NK-92 (cell line): Measurements from ENCODE around the gene EMB.
"Not testable (repeated sequence)": the region's sequence is repeated elsewhere in the genome, so short reads cannot be mapped to it uniquely, and the experiment has no call there.

Experiments used
- DNase-seq: peaks from one replicate; lab custom pipeline; 2025; ENCODE audit not compliant: unreplicated experiment; lab: John Stamatoyannopoulos, UW

The EMB gene, protein sequence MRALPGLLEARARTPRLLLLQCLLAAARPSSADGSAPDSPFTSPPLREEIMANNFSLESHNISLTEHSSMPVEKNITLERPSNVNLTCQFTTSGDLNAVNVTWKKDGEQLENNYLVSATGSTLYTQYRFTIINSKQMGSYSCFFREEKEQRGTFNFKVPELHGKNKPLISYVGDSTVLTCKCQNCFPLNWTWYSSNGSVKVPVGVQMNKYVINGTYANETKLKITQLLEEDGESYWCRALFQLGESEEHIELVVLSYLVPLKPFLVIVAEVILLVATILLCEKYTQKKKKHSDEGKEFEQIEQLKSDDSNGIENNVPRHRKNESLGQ

DNA sequence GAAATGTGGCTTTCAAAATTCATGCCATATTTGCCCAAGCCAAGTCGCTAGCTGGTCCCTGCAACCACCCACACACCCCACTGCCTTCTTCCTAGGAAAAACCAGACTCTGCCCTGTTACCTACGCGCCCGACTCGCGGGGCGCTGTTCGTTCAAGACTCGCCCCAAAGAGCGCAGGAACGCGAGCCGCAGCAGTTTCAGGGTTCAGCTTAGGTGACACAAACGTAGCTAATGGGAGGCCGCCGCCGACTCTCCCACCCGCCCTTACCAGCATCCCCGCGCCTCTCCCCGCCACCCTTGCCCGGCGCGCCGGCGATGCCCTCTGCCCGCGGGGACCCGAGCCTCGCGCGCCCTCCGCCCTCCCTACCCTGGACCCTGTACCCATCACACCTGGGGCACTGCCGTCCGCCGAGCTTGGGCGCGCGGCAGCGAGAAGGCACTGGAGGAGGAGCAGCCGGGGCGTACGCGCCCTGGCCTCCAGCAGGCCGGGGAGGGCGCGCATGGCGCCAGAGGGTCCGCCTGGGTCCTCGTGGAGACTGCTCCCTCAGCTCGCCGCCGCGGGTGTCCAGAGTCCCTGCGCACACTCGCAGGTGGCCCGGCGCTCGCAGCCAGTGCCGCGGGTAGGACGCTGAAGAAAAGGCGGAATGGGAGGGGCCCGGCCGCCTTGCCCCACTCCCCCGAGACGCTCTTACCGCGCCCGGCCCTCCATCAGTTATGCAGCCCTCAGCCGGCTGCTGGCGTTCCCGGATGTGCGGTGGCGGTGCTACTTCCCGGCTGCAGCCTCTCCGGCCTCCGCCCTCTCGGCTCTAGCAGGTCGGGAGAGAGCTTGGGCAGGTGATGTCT lies at the start of gene EMB:
EMB (minus strand) TSS at position 638 of the 842 bp plus-strand sequence; CDS start at position 501, 137 bp downstream.
- DNase-seq: no peak

DNA sequence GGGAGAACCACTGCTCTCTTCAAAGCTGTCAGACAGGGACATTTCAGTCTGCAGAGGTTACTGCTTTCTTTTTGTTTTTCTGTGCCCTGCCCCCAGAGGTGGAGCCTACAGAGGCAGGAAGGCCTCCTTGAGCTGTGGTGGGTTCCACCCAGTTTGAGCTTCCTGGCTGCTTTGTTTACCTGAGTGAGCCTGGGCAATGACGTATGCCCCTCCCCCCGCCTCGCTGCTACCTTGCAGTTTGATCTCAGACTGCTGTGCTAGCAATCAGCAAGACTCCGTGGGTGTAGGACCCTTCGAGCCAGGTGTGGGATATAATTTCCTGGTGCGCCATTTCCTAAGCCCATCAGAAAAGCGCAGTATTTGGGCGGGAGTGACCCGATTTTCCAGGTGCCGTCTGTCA lies 48.4 kb upstream of the EMB start:
- DNase-seq: not testable (repeated sequence)

DNA sequence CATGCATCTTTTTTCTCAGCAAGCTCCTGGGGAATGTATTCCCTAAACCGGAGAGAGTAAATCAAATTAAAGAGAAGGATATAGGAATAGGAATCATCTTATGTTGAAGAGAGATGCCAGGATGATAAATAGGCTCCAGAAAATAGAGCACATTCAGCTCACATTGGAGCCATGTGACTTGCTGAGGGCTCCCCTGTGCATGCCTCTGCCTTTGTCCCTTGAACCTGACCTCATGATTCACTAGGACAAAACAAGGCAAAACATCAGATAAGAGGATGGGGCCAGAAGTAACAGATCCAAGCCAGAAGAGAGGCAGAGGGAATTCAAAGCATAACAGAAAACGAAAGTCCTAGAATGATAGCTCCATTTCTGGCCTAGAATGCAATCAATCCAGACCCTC lies 37.7 kb upstream of the EMB start:
- DNase-seq: not testable (repeated sequence)

DNA sequence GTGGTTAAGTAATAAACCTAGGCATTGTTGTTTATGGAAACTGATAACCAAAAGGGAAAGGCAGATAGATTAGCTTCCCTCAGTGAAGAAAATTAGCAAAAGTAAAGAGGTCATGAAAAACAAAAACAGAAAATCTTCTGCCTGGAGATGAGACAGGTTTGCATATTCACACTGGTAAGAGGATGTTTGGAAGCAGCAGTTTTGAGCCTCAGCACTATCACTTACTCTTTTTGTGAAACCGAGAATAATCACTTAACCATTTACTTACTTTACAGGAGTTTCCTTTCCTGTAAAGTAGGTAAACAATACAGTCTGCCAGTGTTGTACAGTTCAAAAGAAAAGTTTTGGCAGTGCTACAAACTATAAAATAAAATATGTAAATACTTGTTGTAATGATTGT lies 35.5 kb upstream of the EMB start:
- DNase-seq: no peak

DNA sequence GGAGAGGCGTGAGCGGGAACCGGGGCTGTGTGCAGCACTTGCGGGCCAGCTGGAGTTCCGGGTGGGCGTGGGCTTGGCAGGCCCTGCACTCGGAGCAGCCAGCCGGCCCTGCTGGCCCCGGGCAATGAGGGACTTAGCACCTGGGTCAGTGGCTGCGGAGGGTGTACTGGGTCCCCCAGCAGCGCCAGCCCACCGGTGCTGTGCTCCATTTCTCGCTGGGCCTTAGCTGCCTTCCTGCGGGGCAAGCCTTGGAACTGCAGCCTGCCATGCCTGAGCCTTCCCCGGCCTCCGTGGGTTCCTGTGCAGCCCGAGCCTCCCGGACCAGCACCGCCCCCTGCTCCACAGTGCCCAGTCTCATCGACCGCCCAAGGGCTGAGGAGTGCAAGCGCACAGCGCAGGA lies 23.9 kb upstream of the EMB start:
- not testable (repeated sequence) for DNase-seq

DNA sequence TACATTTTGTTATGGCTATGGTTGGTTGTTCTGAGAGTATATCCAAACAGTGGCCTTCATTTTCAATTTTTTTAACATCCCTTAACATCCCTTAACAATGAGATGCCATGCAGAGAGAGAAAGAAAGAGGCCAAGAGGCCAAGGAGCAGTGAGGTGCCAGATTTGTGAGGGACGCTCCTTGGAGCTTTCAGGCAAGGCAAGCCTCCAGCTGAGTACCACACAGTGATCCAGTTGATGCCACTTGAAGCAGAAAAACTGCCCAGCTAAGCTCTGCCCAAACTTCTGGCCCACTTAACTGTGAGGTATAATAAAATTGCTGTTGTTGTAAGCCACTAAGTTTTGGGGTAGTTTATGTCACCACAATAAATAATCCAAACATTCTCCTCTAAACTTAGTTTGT lies 22.6 kb upstream of the EMB start:
- no peak for DNase-seq

DNA sequence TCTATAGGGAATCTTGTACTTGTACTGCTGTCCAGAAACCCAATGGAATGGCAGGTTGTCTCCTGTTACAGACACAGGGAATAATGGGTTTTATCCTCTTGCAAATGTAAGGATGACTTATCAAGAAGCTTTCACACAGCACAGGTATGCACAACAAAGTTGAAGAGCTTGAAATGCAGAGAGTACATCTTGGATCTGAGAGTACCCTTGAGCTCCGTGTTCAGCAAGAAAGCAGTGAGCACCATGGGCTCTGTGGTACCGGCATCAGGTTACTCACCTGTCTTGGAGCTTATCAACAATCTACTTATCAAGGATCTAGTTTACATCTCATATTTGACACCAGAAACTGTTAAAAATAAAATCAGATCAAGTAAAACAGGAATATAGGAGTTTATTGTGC lies 22.0 kb upstream of the EMB start:
- no peak for DNase-seq

DNA sequence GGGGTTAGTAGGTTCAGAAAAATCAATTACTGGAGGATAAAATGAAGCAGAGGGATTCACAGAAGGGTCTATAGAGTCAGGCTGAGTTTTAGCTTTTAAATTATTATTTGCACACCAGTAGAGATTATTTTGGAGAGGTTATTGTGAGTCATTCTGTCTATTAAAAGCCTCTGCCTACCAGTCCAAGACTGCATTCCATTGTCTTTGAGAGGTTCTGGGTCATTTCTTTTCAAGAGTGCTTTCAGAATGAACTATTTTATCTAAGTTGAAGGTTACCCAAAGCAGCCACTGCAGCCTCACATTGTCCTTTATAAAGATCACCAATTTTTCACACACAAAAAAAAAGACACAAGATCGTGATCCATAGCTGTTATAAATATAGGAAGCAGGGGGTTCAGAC lies 21.5 kb upstream of the EMB start:
- not testable (repeated sequence) for DNase-seq

DNA sequence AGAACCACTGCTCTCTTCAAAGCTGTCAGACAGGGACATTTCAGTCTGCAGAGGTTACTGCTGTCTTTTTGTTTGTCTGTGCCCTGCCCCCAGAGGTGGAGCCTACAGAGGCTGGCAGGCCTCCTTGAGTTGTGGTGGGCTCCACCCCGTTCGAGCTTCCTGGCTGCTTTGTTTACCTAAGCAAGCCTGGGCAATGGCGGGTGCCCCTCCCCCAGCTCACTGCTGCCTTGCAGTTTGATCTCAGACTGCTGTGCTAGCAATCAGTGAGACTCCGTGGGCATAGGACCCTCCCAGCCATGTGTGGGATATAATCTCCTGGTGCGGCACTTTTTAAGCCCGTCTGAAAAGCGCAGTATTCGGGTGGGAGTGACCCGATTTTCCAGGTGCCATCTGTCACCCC lies 17.3 kb upstream of the EMB start:
- DNase-seq: not testable (repeated sequence)

DNA sequence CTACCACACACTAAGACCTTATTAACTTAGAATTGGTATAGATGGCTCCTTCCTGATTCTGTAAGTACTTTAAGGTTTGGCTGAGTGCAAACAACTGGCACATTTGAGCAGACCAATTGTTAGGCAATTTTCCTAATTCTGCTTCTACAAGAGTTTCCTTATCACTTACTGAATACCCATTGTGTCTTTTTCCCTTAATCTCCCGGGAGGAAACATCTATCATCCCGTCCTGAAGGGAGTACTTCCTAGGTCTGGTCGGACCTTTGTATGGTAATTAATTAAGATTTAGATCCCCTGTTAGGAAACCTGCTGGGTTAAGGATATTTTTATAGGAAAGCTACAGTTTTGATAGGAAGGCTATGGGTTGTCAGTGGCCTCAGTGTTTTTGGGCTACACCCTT lies 8.2 kb upstream of the EMB start:
- not testable (repeated sequence) for DNase-seq

DNA sequence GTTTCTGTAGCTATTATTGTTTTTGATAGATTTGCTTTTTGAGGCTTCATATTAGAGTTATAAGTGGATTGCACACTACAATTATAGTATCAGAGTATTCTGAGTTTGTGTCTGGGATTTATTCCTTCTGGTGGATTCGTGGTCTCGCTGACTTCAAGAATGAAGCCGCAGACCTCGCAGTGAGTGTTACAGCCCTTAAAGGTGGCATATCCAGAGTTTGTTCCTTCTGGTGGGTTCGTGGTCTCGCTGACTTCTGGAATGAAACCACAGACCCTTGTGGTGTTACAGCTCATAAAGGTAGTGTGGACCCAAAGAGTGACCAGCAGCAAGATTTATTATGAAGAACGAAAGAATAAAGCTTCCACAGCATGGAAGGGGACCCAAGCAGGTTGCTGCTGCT lies 6.9 kb upstream of the EMB start:
- DNase-seq: no peak

DNA sequence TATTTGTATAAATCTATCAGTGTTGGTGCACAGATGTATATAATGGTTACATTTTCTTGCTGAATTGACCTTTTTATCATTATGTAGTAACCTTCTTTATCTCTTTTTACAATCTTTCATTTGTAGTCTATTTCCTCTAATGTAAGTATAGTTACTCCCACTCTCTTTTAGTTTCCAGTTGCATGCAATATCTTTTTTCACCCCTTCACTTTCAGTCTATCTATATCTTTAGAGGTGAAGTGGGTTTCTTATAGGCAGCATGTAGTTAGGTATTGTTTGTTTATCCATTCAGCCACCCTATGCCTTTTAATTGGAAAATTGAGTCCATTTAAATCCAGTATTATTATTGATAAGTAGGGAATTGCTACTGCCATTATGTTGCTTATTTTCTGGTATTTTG lies 6.1 kb upstream of the EMB start:
- no peak for DNase-seq

DNA sequence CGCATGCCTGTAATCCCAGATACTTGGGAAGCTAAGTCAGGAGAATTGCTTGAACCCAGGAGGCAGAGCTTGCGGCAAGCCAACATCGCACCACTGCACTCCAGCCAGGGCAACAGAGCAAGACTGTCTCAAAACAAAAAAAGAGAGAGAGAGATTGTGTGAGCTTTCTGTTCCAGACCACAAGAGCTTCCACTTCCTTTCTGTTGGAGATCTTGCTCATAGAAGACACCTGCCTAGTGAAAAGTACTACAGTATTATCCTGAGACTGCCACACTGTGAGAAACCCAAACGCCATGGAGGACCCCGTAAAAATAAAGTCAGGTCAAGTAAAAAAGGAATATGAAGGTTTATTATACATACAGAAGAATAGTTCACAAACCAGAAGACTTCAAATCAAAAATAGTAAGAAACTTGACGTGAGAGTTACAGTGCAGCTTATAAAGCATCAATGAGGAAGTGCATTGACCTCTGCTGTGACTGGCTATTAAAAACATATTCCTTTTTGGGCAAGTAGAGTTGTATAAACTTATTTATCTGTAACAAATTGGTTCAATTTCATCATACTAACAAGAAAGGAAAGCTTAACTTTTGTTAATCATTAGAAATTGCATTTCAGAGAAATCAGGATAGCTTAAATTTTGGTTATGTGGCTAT lies 4.3 kb upstream of the EMB start:
- no peak for DNase-seq

DNA sequence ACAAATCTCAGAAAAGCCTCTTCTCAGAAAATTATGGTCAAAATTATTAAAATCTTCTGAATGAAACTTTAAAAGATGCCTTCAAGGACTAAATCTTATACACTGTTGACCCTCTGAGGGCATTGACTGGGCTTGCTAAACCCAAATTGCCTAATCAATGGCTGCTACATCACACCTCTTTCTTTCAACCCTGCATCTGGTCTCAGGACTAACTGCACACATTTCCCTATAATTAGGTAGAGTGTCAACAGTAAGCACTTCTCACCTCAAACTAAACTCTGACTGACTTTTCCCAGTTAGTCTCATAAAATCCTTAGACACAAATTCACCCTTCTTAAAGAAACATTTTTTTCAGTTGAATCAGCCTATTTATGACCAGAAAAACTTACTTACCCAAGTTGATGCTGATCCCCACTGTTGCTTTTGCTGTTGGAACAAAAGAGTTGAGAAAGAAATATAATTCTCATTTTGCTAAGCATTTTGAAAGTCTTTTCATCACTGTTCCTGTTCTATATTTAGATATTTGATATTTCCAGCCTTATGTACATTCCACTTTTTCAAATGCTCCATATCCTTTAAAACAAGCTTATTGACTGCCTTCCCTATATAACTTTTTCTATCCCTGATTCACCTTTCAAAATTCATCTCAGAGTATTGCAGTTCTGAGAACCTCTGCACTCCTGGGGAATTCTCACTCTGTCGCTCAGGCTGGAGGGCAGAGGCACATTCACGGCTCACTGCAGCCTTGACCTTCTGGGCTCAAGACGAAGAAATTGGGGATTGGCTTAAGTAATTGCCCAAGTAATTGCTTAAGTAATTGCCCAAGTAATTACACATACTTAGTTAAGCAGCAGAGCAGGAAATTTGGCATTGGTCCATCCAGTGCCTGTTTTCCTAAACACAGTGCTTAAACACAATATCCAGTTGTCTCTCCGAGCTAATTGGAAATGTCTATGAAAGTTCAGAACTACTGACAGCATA lies 1.8 kb upstream of the EMB start:
- not testable (repeated sequence) for DNase-seq

DNA sequence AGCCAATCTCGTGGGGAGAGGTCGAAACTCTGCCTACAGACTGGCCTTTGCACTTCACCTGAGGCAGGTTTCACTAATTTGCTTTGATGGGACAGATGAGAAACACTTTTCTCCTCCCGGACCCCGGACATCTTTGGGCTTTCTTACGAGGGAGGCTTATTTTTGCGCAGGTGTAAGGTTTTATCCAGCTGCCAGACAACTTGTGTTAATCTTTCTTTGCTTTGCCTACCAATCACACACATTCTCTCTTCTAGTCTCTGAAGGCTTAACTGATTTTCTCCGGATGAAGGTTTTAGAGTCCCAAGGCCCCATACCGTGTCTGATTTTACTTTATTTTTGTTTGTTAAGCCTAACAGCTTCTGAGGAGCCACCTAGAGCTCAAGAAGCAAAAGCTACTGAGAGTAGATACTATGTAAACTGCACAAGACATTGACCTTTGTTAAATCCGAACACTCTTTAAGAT lies 436 bp upstream of the EMB start:
- no peak for DNase-seq

DNA sequence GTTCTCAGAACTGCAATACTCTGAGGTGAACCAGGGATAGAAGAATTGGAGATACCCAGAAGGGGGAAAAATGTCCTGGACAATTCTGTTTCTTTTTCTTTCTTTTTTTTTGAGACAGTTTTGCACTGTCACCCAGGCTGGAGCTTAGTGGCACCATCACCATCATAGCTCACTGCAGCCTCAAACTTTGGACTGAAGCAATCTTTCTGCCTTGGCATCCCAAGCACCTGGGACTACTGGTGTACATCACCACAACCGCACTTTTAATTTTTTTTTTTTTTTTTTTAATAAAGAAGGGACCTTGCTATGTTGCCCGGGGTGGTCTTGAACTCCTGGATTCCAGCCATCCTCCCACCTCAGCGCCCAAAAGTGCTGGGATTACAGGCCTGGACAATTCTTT lies 1.9 kb downstream of the EMB start:
- DNase-seq: no peak

DNA sequence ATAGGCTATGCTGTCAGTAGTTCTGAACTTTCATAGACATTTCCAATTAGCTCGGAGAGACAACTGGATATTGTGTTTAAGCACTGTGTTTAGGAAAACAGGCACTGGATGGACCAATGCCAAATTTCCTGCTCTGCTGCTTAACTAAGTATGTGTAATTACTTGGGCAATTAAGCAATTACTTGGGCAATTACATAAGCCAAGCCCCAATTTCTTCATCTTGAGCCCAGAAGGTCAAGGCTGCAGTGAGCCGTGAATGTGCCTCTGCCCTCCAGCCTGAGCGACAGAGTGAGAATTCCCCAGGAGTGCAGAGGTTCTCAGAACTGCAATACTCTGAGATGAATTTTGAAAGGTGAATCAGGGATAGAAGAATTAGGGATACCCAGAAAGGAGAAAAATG lies 3.0 kb downstream of the EMB start:
- DNase-seq: not testable (repeated sequence)

DNA sequence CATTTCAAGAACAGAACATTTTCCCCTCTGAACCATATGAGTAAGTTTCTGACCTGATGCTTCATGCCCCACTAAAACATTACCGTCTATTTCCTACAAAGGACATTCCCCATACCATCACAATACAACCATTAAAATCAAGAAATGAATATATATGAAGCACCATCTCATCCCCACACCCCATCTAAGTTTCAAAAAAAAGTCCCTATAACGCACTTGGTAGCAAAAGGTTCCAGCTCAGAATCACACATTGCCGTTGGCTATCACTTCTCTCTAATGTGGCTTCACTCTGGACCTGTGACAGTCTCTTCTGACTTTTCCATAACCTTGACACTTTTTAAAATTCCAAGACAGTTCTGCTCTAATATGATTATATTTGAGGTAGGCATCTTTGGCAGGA lies 5.9 kb downstream of the EMB start:
- no peak for DNase-seq

DNA sequence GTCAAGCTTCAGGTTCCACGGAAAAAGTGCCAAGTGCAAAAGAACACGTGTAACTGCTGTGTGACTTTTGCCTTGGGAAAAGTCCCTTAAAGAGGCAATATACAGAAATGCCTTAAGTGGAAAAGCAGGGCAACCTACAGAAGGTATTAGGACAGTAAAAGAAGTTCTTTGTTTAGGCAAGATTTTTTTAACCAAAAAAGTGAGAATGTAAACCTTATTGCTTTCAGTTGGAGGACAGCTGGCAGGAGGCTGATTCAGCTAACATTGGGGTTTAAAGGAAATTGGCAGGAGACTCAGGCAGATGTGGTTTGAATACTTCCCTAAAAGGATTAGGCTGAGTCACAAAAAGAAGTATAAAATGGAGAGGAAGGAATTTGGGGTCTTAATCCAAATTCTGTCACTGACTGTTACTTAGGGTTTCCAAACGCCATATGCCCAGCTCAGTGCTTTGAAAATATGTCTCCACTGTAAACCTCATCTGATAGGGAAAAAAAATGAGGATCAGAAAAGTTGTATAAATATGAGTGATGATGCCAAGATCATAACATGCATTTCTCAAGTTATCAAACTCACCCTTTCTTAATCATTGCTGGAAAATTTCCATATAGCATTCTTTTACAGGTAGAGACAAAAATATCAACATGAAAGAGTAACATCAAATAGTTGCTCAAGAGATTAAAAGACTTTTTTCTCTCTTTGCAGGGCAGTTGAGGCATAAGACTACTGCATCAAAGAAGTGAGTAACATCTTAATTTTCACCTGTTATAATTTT lies 9.8 kb downstream of the EMB start:
- not testable (repeated sequence) for DNase-seq
